ENCODE measurements around the gene AGBL4. TPM values are rescaled to one million over a fixed set of nuclear protein-coding genes. Genes with fewer than 3 reads are reported as not detected.

AGBL4 gene
- total RNA-seq, 4 donors from 2014 or later: 0.44 to 1.5 (median 1.2) TPM; not detected in 1

DNA sequence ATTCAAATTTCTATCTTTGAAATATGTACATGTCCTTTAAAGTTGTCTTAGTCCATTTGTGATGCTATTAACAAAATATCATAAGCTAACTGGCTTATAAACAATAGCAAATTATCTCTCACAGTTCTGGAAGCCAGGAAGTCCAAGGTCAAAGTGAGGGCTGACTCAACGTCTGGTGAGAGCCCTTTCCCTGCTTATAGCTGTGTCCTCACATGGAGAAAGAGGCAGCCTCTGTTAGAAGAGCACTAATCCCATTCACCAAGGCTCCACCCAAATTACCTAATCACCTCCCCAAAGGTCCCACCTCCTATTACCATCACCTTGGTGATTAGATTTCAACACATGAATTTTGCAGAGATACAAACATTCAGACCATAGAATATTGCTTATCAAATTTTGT is 797.0 kb downstream of the AGBL4 start:
- no peaks in the 10 kb centered on the region for H3K27me3 ChIP-seq
- no peaks in the 10 kb centered on the region for H3K4me1 ChIP-seq
- H3K36me3 ChIP-seq: no peaks in the 10 kb centered on the region
- DNase-seq (ENCODE audit: low spot score in 2 of 2): no peak
- H3K27ac ChIP-seq: no peak overlapping the region
- 0 to 5% methylated on average over 1 of the region's 1 CpG for WGBS, 2 donors
- no peak overlapping the region for H3K4me3 ChIP-seq
- TF ChIP-seq POLR2A (IDR thresholded peaks at IDR 0.05) (no peak), EP300 (IDR thresholded peaks at IDR 0.05) (no peak)
- TF ChIP-seq, protein P1, sequence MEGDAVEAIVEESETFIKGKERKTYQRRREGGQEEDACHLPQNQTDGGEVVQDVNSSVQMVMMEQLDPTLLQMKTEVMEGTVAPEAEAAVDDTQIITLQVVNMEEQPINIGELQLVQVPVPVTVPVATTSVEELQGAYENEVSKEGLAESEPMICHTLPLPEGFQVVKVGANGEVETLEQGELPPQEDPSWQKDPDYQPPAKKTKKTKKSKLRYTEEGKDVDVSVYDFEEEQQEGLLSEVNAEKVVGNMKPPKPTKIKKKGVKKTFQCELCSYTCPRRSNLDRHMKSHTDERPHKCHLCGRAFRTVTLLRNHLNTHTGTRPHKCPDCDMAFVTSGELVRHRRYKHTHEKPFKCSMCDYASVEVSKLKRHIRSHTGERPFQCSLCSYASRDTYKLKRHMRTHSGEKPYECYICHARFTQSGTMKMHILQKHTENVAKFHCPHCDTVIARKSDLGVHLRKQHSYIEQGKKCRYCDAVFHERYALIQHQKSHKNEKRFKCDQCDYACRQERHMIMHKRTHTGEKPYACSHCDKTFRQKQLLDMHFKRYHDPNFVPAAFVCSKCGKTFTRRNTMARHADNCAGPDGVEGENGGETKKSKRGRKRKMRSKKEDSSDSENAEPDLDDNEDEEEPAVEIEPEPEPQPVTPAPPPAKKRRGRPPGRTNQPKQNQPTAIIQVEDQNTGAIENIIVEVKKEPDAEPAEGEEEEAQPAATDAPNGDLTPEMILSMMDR (IDR thresholded peaks at IDR 0.05): no peak
- no peaks in the 10 kb centered on the region for H3K9me3 ChIP-seq

GRCh38 chr1:49225464-49225863 is 798.3 kb downstream of the AGBL4 start:
- no peak overlapping the region for H3K27ac ChIP-seq
- H3K4me3 ChIP-seq: no peak overlapping the region
- WGBS, 2 donors: 47 to 53% methylated on average over 1 of the region's 1 CpG
- no peaks in the 10 kb centered on the region for H3K4me1 ChIP-seq
- H3K9me3 ChIP-seq: no peaks in the 10 kb centered on the region
- no peaks in the 10 kb centered on the region for H3K36me3 ChIP-seq
- TF ChIP-seq, protein P1 (IDR thresholded peaks at IDR 0.05): no peak
- TF ChIP-seq POLR2A (IDR thresholded peaks at IDR 0.05): no peak
- no peak for TF ChIP-seq EP300 (IDR thresholded peaks at IDR 0.05)
- DNase-seq (ENCODE audit: low spot score in 2 of 2): no peak
- H3K27me3 ChIP-seq: no peaks in the 10 kb centered on the region

- no peak overlapping the region for H3K4me3 ChIP-seq
- no peaks in the 10 kb centered on the region for H3K4me1 ChIP-seq
- no peaks in the 10 kb centered on the region for H3K27me3 ChIP-seq
- TF ChIP-seq, protein P1 (IDR thresholded peaks at IDR 0.05): no peak
- no peak for TF ChIP-seq EP300 (IDR thresholded peaks at IDR 0.05)
- TF ChIP-seq POLR2A (IDR thresholded peaks at IDR 0.05): no peak
- no peak for DNase-seq (ENCODE audit: low spot score in 2 of 2)
- no peaks in the 10 kb centered on the region for H3K36me3 ChIP-seq
- H3K9me3 ChIP-seq: no peaks in the 10 kb centered on the region
- H3K27ac ChIP-seq: no peak overlapping the region
- 75 to 86% methylated on average over 4 of the region's 4 CpGs for WGBS, 2 donors
Observed at GRCh38 chr1:49213301-49213700, 810.5 kb downstream of the AGBL4 start.

DNA sequence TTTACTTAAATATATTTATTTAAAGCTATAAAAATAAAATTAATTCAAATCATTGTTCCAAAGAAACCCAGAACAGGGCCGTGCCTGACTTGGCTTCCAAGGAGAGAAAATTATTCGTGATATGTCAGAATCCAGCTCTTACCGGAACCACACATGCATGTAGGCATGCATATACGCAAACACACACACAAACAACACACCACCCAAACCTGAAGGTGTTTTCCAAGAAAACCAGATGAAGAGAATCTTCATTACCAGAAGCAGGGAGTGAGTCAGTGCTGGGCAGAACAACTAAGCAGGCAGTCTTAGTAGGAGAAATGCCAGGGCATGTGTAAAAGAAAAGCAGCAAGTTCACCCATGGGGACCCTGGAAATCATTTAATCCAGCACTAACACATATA is 815.0 kb downstream of the AGBL4 start:
- TF ChIP-seq EP300 (IDR thresholded peaks at IDR 0.05): no peak
- TF ChIP-seq, protein P1 (IDR thresholded peaks at IDR 0.05): no peak
- TF ChIP-seq POLR2A (IDR thresholded peaks at IDR 0.05): no peak
- no peaks in the 10 kb centered on the region for H3K4me1 ChIP-seq
- no peaks in the 10 kb centered on the region for H3K36me3 ChIP-seq
- 89% methylated on average over 4 of the region's 4 CpGs for WGBS, 2 donors
- no peak for DNase-seq (ENCODE audit: low spot score in 2 of 2)
- H3K4me3 ChIP-seq: no peak overlapping the region
- H3K9me3 ChIP-seq: no peaks in the 10 kb centered on the region
- no peaks in the 10 kb centered on the region for H3K27me3 ChIP-seq
- H3K27ac ChIP-seq: no peak overlapping the region

DNA sequence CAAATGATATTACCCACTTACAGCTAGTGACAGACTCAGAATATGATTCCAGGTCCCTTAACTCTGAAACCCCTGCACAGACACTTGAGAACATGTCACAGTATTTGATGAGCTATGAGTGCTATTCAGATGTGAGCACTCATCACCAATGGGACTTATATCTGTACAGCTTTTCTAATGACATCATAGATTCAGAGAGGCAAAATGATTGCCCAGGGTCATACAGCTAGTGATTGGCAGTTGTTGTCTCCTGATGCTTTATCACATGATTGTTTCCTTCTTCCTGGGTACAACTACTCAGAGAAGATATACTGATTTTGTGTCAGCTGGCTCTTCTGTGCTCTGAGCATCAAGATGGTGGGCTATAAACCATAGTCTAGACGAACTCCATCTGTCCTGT is 819.0 kb downstream of the AGBL4 start:
- no peak overlapping the region for H3K27ac ChIP-seq
- no peaks in the 10 kb centered on the region for H3K36me3 ChIP-seq
- TF ChIP-seq EP300 (IDR thresholded peaks at IDR 0.05) (no peak), POLR2A (IDR thresholded peaks at IDR 0.05) (no peak)
- TF ChIP-seq, protein P1 (IDR thresholded peaks at IDR 0.05): no peak
- no peaks in the 10 kb centered on the region for H3K27me3 ChIP-seq
- no peaks in the 10 kb centered on the region for H3K4me1 ChIP-seq
- DNase-seq (ENCODE audit: low spot score in 2 of 2): no peak
- peaks cover 0 to 8% (median 2%) of the 10 kb centered on the region in 4 donors for H3K9me3 ChIP-seq
- H3K4me3 ChIP-seq: no peak overlapping the region
- 37 to 45% methylated on average over 1 of the region's 1 CpG for WGBS, 2 donors
